ENCODE data around the gene BIRC6.

DNA sequence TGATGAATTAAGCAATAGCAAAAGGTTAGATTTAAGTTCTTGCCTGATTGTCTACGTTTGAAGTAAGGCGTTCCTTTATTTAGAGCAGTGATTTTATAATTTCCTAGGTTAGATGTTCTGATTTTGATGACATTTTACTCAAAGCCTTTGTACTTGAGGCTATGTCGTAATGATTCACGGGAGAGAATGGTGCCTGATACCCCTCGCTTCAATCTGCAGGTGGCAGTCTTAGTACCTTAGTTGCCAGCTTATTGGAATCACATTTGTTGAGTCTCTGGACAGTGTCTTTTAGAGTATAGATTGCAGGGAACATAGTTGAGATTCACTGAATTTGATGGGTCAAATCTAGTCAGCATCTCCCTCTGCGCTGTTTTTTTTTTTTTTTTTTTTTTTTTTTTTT, 89.5 kb downstream of the BIRC6 start:
- TF ChIP-seq POLR2A (IDR thresholded peaks at IDR 0.05): no peak
- TF ChIP-seq, protein P1, sequence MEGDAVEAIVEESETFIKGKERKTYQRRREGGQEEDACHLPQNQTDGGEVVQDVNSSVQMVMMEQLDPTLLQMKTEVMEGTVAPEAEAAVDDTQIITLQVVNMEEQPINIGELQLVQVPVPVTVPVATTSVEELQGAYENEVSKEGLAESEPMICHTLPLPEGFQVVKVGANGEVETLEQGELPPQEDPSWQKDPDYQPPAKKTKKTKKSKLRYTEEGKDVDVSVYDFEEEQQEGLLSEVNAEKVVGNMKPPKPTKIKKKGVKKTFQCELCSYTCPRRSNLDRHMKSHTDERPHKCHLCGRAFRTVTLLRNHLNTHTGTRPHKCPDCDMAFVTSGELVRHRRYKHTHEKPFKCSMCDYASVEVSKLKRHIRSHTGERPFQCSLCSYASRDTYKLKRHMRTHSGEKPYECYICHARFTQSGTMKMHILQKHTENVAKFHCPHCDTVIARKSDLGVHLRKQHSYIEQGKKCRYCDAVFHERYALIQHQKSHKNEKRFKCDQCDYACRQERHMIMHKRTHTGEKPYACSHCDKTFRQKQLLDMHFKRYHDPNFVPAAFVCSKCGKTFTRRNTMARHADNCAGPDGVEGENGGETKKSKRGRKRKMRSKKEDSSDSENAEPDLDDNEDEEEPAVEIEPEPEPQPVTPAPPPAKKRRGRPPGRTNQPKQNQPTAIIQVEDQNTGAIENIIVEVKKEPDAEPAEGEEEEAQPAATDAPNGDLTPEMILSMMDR (IDR thresholded peaks at IDR 0.05): no peak

Data from heart left ventricle (tissue), 13 donors.